Dermis microvascular lymphatic vessel endothelial cell (primary cell): Measurements from ENCODE around the gene LYRM7. TPM values are rescaled to one million over a fixed set of nuclear protein-coding genes. Genes with fewer than 3 reads are reported as not detected.
"Not testable (repeated sequence)": the region's sequence is repeated elsewhere in the genome, so short reads cannot be mapped to it uniquely, and the experiment has no call there.

Experiments
- DNase-seq, 2 donors: peaks; one replicate each; pipeline versions ENCODE4 v3.0.0 to v3.0.0-alpha.2; 2010; ENCODE audit warnings: low read depth in 2 of 2
- total RNA-seq: library from RNA; depleted of rRNA; stranded (reverse); fragments of >200 nt; gene quantifications from 2 replicates; pipeline ENCODE4 v1.2.1, GENCODE V29; 2014

The LYRM7 gene
- total RNA-seq, 1 donor from 2014 or later, result 3.6 TPM

- peak in 1 of 2 donors; percentile 5 for DNase-seq
Observed at GRCh38 chr5:131171276-131171810, 599 bp downstream of the LYRM7 start.

GRCh38 chr5:131180407-131180806 is 9.7 kb downstream of the LYRM7 start:
- no peak for DNase-seq

DNA sequence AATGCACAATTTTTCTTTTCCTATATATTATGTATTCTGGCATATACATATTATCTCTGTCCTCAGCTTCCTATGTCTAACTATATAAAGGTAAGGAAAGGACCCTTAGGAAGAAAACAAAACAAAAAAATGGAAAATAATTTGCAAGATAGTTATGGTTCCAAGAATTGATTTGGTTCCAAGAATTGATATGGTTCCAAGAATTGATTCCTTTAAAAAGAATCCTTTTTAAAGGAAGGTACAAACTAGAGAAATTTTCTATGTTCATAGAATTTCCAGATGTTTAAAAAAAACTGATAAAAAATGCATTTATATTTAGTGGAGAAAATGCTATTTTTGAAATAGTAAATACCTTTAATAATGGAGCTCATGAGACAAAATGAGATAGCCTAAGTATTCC is 12.1 kb downstream of the LYRM7 start:
- no peak for DNase-seq

GRCh38 chr5:131185523-131186104 is 14.9 kb downstream of the LYRM7 start:
- no peak for DNase-seq

DNA sequence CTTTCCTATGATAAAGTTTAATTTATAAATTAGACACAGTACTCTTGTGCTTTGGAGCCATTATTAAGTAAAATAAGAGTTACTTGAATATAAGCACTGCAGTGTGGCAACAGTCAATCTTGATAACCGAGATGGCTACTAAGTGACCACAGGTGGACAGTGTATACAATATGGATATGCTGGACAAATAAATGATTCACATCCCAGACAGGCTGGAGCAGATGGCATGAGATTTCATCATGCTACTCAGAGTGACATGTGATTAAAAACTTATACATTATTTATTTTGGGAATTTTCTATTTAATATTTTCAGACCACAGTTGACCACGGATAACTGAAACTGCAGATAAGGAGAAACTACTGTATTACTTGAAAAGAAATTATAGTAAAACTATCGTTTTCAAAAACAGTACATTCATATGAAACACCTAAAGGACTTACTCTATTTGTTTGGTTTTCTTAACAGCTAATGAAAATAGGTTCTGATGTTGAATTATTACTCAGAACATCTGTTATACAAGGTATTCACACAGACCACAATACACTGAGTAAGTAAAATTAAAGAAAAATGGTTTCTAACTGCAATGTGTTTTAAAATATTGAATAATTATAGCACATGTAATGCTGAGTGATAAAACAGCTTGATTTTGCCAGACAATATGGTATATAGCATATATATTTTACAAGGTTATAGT is 16.0 kb downstream of the LYRM7 start:
- DNase-seq, result peak in 1 of 2 donors; percentile 6

DNA sequence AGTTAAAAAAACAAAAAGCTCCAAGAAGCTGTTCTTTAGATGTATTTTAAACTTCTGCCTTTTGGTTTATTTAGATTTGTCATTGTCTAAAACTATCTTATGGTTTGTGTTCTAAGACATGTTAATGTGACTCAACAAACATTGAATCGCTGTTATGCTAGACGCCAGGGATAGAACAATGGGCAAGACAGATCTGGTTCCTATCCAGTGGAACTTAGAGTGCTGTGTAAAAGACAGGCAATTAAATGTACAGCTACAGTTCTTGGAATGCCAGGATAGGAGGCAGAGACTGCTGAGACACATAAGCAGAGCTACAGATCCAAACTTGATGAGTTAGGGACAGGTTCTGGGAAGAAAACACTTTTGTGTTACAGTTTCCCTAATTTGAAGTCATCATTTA is 22.4 kb downstream of the LYRM7 start:
- DNase-seq, result peak in 1 of 2 donors; percentile 61

- not testable (repeated sequence) for DNase-seq
Observed at GRCh38 chr5:131193897-131194296, 23.2 kb downstream of the LYRM7 start.

DNA sequence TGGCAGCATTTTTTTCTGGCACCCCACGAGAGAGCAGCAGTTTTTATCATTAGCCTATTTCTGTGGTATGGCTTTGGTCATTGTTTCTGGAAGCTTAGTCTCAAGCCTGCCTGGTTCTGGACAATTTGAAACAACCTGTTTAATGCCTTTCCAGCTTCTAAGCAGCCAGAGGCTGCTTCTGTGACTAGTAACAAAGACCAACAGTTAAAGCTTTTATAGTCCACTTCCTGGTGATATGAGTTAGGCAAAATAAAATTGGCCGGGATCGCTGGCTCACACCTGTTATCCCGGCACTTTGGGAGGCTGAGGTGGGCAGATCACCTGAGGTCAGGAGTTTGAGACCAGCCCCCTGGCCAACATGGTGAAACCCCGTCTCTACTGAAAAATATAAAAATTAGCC is 24.0 kb downstream of the LYRM7 start:
- DNase-seq, result no peak

DNA sequence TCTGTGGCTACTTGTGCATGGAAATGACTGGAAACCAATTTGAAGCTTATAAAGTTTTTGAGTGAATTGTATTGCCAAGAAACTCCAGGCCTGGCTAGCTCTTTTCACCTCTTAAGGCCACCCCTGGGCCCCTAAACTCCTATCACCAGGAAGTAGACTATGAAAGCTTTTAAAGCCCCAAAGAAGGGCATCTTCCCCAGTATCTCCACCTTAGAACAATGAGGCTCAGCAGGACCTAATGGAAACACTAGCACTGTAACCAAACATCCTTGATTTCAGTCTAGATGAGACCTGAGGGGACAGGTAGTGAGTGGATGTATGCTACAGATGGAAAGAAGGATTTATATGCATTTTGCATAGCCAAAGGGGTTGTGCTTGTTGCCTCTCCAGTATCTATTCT is 25.0 kb downstream of the LYRM7 start:
- no peak for DNase-seq

DNA sequence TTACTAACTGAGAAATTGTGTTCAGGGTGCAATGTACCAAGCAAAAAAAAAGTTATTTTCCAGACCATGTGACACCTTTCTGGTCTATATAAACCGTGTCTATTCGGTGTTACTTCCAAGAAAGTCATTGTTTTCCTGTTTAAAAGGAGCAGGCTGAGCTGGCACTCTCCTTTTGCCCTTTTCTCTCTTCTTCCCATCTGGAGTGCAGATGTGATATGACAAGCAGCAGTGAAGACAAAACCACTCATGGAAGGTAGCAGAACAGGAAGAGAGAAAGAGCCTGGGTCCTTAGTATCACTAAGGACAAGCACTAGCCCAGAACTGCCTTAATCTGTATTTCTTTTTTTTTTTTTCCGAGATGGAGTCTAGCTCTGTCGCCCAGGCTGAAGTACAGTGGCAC is 25.6 kb downstream of the LYRM7 start:
- DNase-seq, result no peak

DNA sequence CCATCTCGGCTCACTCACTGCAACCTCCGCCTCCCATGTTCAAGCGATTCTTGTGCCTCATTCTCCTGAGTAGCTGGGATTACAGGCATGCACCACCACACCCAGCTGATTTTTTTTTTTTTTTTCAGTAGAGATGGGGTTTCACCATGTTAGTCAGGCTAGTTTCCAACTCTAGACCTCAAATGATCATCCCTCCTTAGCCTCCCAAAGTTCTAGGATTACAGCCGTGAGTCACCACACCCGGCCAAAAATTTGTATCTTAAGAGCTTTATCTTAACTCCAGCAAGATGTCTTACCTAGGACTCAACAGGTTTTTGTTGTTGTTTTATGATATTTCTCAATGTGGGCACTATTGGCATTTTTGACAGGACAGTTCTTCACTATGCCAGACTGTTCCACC is 27.9 kb downstream of the LYRM7 start:
- DNase-seq, result no peak

DNA sequence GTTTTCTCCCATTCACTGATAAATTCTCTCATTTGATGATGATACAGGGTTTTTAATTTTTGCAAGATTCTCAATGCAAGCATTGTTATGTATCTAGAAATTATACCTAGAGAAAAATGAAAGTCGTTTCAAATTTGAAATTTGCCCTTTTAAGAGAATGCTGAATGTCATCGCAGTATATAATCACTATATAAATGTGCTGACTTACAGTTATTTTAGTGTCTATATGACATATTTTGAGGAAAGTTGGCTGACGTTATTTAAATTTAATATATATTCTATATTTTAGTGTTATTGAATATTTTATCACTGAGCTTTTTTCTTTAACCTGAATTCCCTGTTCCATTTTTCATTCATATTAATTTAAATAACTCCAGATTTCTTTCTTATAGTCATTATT is 29.8 kb downstream of the LYRM7 start:
- DNase-seq, result no peak

GRCh38 chr5:131204964-131205363 is 34.2 kb downstream of the LYRM7 start:
- no peak for DNase-seq

GRCh38 chr5:131206061-131206460 is 35.3 kb downstream of the LYRM7 start:
- DNase-seq, result no peak

DNA sequence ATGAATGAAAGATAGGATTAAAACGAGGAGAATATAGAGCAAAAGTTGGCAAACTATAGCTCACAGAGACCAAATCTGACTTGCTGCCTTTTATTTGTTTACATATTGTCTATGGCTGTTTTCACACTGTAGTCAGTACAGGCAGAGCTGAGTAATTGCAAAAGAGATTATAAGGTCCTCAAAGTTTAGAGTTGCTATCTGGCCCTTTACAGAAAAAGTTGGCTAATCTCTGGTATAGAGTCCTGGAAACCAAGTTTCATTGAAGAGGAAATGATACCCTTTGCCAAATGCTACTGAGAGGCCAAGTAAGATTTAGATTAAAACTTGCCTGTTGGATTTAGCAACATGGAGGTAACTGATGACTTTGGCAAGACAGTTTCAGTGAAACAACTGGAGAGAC is 36.0 kb downstream of the LYRM7 start:
- DNase-seq, result no peak

GRCh38 chr5:131209175-131209505 is 38.4 kb downstream of the LYRM7 start:
- no peak for DNase-seq

GRCh38 chr5:131209506-131210150 is 38.9 kb downstream of the LYRM7 start:
- no peak for DNase-seq

- no peak for DNase-seq
Observed at GRCh38 chr5:131210151-131210510, 39.4 kb downstream of the LYRM7 start.

DNA sequence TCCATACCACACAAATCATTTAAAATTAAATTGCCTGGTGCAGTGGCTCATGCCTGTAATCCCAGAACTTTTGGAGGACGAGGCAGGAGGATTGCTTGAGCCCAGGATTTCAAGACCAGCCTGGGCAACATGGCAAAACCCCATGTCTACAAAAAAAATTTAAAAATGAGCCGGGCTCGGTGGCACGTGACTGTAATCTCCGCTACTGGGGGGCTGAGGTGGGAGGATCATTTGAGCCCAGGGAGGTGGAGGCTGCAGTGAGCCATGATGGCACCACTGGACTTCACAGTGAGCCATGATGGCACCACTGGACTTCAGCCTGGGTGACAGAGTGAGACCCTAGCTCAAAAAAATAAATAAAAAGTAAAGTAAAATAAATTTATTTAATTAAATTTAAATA is 40.9 kb downstream of the LYRM7 start:
- no peak for DNase-seq

DNA sequence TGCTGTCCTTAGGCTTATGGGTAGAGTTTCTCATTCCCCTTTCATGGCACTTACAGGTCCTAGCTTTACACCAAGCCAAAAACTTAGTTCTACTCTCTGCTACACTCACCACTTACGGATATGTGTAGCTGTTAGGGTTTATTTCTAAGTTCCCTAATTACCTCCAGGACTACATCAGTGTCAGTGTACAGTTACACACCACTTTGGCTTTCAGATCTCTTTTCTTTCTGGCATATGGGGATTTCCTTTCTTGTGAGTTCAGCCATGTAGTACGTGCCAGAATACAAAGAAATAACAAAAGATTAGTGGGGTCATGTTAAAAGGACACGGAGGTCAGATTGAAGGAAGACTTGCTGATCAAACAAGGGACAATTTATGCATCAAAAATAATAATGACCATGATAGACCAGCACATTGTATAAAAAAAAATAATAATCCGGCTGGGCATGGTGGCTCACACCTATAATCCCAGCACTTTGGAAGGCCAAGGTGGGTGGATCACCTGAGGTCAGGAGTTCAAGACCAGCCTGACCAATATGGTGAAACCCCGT is 41.8 kb downstream of the LYRM7 start:
- DNase-seq, result no peak

GRCh38 chr5:131214609-131215227 is 44.0 kb downstream of the LYRM7 start:
- DNase-seq, result no peak

DNA sequence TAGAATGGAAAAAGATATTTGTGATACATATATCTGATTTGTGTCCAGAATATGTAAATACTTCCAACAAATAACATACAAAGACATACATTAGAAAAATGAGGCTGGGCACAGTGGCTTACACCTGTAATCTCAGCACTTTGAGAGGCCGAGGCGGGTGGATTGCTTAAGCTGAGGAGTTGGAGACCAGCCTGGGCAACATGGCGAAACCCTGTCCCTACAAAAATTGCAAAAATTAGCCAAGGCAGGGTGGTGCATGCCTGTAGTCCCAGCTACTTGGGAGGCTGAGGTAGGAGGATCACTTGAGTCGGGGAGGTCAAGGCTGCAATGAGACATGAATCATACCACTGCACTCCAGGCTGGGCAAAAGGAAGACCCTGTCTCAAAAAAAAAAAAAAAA is 47.0 kb downstream of the LYRM7 start:
- no peak for DNase-seq
